ENCODE results near the gene ZNF281.
A peak's percentile ranks its signal among the peaks of the same experiment; 100 is the strongest.

The ZNF281 gene

GRCh38 chr1:200411406-200412257 lies 1.8 kb upstream of the ZNF281 start:
- Histone ChIP-seq H3K27ac (ENCODE audit: low read depth, low read length) (no peak overlapping the region), H3K9ac (ENCODE audit: low read length in 5 of 5) (no peak overlapping the region), H3K4me1 (ENCODE audit: control insufficient read depth in 5 of 5, insufficient read depth in 5 of 5, low read length in 5 of 5) (peaks cover 5 to 44% (median 43%) of the 10 kb centered on the region in 5 donors), H3K36me3 (ENCODE audit: control insufficient read depth in 5 of 5, insufficient read depth in 5 of 5, low read length in 5 of 5) (peaks cover 0 to 2% (median 0%) of the 10 kb centered on the region in 5 donors), H3K4me3 (ENCODE audit: low read depth in 1 of 5, low read length in 5 of 5) (no peak overlapping the region), H3K9me3 (ENCODE audit: control insufficient read depth in 5 of 5, low read length in 5 of 5) (no peaks in the 10 kb centered on the region), H3K27me3 (ENCODE audit: control insufficient read depth in 5 of 5, insufficient read depth in 4 of 5, low read length in 5 of 5) (no peaks in the 10 kb centered on the region)

GRCh38 chr1:200410566-200410878 lies 686 bp upstream of the ZNF281 start:
- Histone ChIP-seq H3K4me1 (ENCODE audit: control insufficient read depth in 5 of 5, insufficient read depth in 5 of 5, low read length in 5 of 5) (peaks cover 5 to 45% (median 43%) of the 10 kb centered on the region in 5 donors), H3K9me3 (ENCODE audit: control insufficient read depth in 5 of 5, low read length in 5 of 5) (no peaks in the 10 kb centered on the region), H3K4me3 (ENCODE audit: low read depth in 1 of 5, low read length in 5 of 5) (peak overlapping the region; percentile 82 to 98 (median 92)), H3K27ac (ENCODE audit: low read depth, low read length) (no peak overlapping the region), H3K27me3 (ENCODE audit: control insufficient read depth in 5 of 5, insufficient read depth in 4 of 5, low read length in 5 of 5) (no peaks in the 10 kb centered on the region), H3K36me3 (ENCODE audit: control insufficient read depth in 5 of 5, insufficient read depth in 5 of 5, low read length in 5 of 5) (peaks cover 0 to 5% (median 0%) of the 10 kb centered on the region in 5 donors), H3K9ac (ENCODE audit: low read length in 5 of 5) (peak overlapping the region in 4 of 5 donors; percentile 93 to 97 (median 94))

DNA sequence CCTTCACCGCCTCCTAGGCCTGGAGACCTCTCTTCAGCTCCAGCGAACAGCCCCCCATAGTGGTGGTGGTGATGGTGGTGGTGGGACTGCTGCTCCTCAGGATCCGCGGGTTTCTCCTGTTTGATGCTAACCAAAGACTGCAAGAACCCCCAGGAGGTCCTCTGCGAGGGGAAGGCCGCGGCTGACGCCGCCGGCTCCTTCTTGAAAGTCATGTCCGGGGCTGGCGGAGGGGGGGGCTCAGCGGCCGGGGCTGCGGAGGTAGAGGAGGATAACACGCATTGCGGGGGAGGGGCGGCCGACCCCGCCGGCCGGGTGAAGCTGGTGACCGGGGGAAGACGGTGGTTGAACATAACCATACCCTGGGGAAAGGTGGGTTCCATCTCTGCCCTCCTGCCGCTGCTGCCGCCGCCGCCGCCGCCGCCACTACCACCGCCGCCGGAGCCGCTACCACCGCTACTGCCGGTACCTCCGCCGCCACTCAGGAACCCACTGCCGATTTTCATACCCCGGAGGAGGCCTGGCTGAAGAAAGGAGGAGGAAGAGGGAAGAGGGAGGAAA lies 554 bp downstream of the ZNF281 start:
- Histone ChIP-seq H3K36me3 (ENCODE audit: control insufficient read depth in 5 of 5, insufficient read depth in 5 of 5, low read length in 5 of 5) (peaks cover 0 to 5% (median 0%) of the 10 kb centered on the region in 5 donors), H3K27ac (ENCODE audit: low read depth, low read length) (peak overlapping the region; percentile 89), H3K9ac (ENCODE audit: low read length in 5 of 5) (peak overlapping the region in 4 of 5 donors; percentile 93 to 97 (median 94)), H3K4me1 (ENCODE audit: control insufficient read depth in 5 of 5, insufficient read depth in 5 of 5, low read length in 5 of 5) (peaks cover 5 to 48% (median 43%) of the 10 kb centered on the region in 5 donors), H3K4me3 (ENCODE audit: low read depth in 1 of 5, low read length in 5 of 5) (peak overlapping the region; percentile 77 to 95 (median 85)), H3K9me3 (ENCODE audit: control insufficient read depth in 5 of 5, low read length in 5 of 5) (no peaks in the 10 kb centered on the region), H3K27me3 (ENCODE audit: control insufficient read depth in 5 of 5, insufficient read depth in 4 of 5, low read length in 5 of 5) (no peaks in the 10 kb centered on the region)

DNA sequence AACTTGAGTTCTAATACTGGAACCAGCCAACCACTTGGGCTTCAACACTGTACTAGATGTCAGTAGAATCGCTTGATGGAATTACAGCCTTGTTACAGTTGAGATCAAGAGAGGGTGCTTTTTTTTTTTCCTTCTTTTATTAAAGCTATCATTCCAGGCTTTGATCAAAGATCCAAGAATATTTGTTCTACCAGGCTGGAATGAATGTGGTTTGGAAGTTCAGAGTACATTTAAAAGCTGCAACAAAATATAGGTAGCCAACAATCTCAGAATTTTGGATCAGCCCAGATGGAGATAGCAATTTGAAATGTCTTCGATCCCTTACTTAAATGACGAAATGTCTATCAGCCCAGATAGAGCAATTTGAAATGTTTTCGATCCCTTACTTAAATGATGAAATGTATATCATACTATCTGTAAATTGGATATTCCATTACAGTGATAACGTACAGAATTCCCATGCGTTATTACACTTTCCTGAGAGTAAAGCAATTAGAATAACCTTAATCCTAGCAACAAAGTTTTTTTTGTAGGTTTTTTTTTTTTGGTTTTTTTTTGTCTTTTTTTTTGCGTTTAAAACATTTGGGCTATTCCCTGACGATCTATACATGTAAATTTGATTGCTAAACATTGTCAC lies 3.6 kb downstream of the ZNF281 start:
- H3K27ac ChIP-seq (ENCODE audit: low read depth, low read length), result no peak overlapping the region
- peaks cover 0 to 5% (median 0%) of the 10 kb centered on the region in 5 donors for H3K36me3 ChIP-seq (ENCODE audit: control insufficient read depth in 5 of 5, insufficient read depth in 5 of 5, low read length in 5 of 5)
- no peaks in the 10 kb centered on the region for H3K27me3 ChIP-seq (ENCODE audit: control insufficient read depth in 5 of 5, insufficient read depth in 4 of 5, low read length in 5 of 5)
- no peaks in the 10 kb centered on the region for H3K9me3 ChIP-seq (ENCODE audit: control insufficient read depth in 5 of 5, low read length in 5 of 5)
- peaks cover 5 to 48% (median 43%) of the 10 kb centered on the region in 5 donors for H3K4me1 ChIP-seq (ENCODE audit: control insufficient read depth in 5 of 5, insufficient read depth in 5 of 5, low read length in 5 of 5)
- H3K9ac ChIP-seq (ENCODE audit: low read length in 5 of 5), result no peak overlapping the region
- H3K4me3 ChIP-seq (ENCODE audit: low read depth in 1 of 5, low read length in 5 of 5), result no peak overlapping the region

DNA sequence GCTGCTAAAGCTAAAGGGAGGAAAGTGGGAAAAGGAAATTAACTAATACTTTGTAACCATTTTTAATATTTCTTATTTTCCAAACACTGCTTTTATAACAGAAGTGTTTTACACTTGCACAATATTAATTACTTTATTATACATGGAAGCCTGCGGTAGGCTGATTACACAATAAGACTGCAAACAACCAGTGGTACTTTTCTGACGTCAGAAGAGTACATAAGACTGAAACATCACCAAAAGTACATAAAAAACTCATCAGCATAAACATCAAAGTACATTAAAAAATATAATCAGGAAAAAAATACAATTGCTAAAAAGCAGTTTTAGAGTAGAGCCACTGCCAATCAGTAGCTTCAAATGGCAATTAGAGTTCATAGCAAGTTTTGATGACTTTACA lies 4.6 kb downstream of the ZNF281 start:
- Histone ChIP-seq H3K4me3 (ENCODE audit: low read depth in 1 of 5, low read length in 5 of 5) (peak overlapping the region in 1 of 5 donors; percentile 12), H3K9me3 (ENCODE audit: control insufficient read depth in 5 of 5, low read length in 5 of 5) (no peaks in the 10 kb centered on the region), H3K27me3 (ENCODE audit: control insufficient read depth in 5 of 5, insufficient read depth in 4 of 5, low read length in 5 of 5) (no peaks in the 10 kb centered on the region), H3K36me3 (ENCODE audit: control insufficient read depth in 5 of 5, insufficient read depth in 5 of 5, low read length in 5 of 5) (peaks cover 0 to 5% (median 0%) of the 10 kb centered on the region in 5 donors), H3K9ac (ENCODE audit: low read length in 5 of 5) (no peak overlapping the region), H3K27ac (ENCODE audit: low read depth, low read length) (no peak overlapping the region), H3K4me1 (ENCODE audit: control insufficient read depth in 5 of 5, insufficient read depth in 5 of 5, low read length in 5 of 5) (peaks cover 5 to 46% (median 40%) of the 10 kb centered on the region in 5 donors)

- Histone ChIP-seq H3K4me1 (ENCODE audit: control insufficient read depth in 5 of 5, insufficient read depth in 5 of 5, low read length in 5 of 5) (peaks cover 0 to 20% (median 15%) of the 10 kb centered on the region in 5 donors), H3K4me3 (ENCODE audit: low read depth in 1 of 5, low read length in 5 of 5) (no peak overlapping the region), H3K27ac (ENCODE audit: low read depth, low read length) (no peak overlapping the region), H3K27me3 (ENCODE audit: control insufficient read depth in 5 of 5, insufficient read depth in 4 of 5, low read length in 5 of 5) (no peaks in the 10 kb centered on the region), H3K9ac (ENCODE audit: low read length in 5 of 5) (no peak overlapping the region), H3K36me3 (ENCODE audit: control insufficient read depth in 5 of 5, insufficient read depth in 5 of 5, low read length in 5 of 5) (peaks cover 0 to 3% (median 0%) of the 10 kb centered on the region in 5 donors), H3K9me3 (ENCODE audit: control insufficient read depth in 5 of 5, low read length in 5 of 5) (no peaks in the 10 kb centered on the region)
Measured at GRCh38 chr1:200401708-200402107, 8.1 kb downstream of the ZNF281 start.

DNA sequence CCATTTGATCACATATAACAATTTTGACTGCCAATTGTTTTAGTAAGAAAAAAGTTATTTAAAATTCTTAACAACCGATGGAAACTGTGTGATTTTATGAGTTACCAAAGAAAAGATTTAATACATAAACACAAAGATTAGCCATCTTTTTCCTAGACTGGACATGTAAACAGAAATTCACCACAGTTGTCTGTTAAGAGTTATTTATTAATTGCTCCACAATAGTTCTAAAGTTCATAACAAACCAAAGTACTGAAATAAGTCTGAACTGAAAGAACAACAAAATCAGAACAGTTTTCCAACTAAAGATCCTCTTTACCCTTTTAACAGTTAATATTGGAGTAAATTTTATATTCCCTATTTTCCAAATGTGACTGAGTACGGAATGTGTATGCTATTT lies 8.6 kb downstream of the ZNF281 start:
- no peak overlapping the region for H3K4me3 ChIP-seq (ENCODE audit: low read depth in 1 of 5, low read length in 5 of 5)
- peaks cover 0 to 18% (median 13%) of the 10 kb centered on the region in 5 donors for H3K4me1 ChIP-seq (ENCODE audit: control insufficient read depth in 5 of 5, insufficient read depth in 5 of 5, low read length in 5 of 5)
- H3K27me3 ChIP-seq (ENCODE audit: control insufficient read depth in 5 of 5, insufficient read depth in 4 of 5, low read length in 5 of 5), result no peaks in the 10 kb centered on the region
- H3K27ac ChIP-seq (ENCODE audit: low read depth, low read length), result no peak overlapping the region
- H3K9me3 ChIP-seq (ENCODE audit: control insufficient read depth in 5 of 5, low read length in 5 of 5), result no peaks in the 10 kb centered on the region
- H3K36me3 ChIP-seq (ENCODE audit: control insufficient read depth in 5 of 5, insufficient read depth in 5 of 5, low read length in 5 of 5), result peaks cover 0 to 6% (median 0%) of the 10 kb centered on the region in 5 donors
- no peak overlapping the region for H3K9ac ChIP-seq (ENCODE audit: low read length in 5 of 5)

- no peak overlapping the region for H3K9ac ChIP-seq (ENCODE audit: low read length in 5 of 5)
- H3K27ac ChIP-seq (ENCODE audit: low read depth, low read length), result no peak overlapping the region
- H3K36me3 ChIP-seq (ENCODE audit: control insufficient read depth in 5 of 5, insufficient read depth in 5 of 5, low read length in 5 of 5), result peaks cover 0 to 6% (median 0%) of the 10 kb centered on the region in 5 donors
- H3K4me1 ChIP-seq (ENCODE audit: control insufficient read depth in 5 of 5, insufficient read depth in 5 of 5, low read length in 5 of 5), result peaks cover 0 to 11% (median 6%) of the 10 kb centered on the region in 5 donors
- H3K9me3 ChIP-seq (ENCODE audit: control insufficient read depth in 5 of 5, low read length in 5 of 5), result no peaks in the 10 kb centered on the region
- no peaks in the 10 kb centered on the region for H3K27me3 ChIP-seq (ENCODE audit: control insufficient read depth in 5 of 5, insufficient read depth in 4 of 5, low read length in 5 of 5)
- H3K4me3 ChIP-seq (ENCODE audit: low read depth in 1 of 5, low read length in 5 of 5), result no peak overlapping the region
Measured at GRCh38 chr1:200400556-200400955, 9.3 kb downstream of the ZNF281 start.

DNA sequence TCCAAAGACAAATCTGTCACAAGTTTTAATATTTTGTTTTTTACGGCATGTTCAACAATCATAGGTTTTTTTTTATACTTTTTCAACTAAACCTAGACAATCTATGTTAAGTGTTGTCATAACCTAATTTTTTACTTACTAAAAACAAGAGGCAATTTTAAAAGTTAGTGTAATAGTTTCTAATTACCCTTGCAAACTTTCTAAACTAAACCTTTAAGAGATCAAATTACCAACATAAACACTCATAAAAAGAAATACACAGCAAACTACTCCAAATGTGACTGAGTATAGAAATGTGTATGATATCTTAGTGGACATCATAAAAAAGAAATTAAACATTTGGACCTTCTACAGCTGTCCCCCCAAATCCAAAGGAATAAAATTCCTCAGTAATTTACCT lies 10.0 kb downstream of the ZNF281 start:
- Histone ChIP-seq H3K4me3 (ENCODE audit: low read depth in 1 of 5, low read length in 5 of 5) (no peak overlapping the region), H3K9ac (ENCODE audit: low read length in 5 of 5) (no peak overlapping the region), H3K27ac (ENCODE audit: low read depth, low read length) (no peak overlapping the region), H3K36me3 (ENCODE audit: control insufficient read depth in 5 of 5, insufficient read depth in 5 of 5, low read length in 5 of 5) (peaks cover 0 to 6% (median 0%) of the 10 kb centered on the region in 5 donors), H3K4me1 (ENCODE audit: control insufficient read depth in 5 of 5, insufficient read depth in 5 of 5, low read length in 5 of 5) (peaks cover 0 to 6% (median 2%) of the 10 kb centered on the region in 5 donors), H3K27me3 (ENCODE audit: control insufficient read depth in 5 of 5, insufficient read depth in 4 of 5, low read length in 5 of 5) (no peaks in the 10 kb centered on the region), H3K9me3 (ENCODE audit: control insufficient read depth in 5 of 5, low read length in 5 of 5) (no peaks in the 10 kb centered on the region)

- Histone ChIP-seq H3K27ac (ENCODE audit: low read depth, low read length) (no peak overlapping the region), H3K9me3 (ENCODE audit: control insufficient read depth in 5 of 5, low read length in 5 of 5) (no peaks in the 10 kb centered on the region), H3K4me1 (ENCODE audit: control insufficient read depth in 5 of 5, insufficient read depth in 5 of 5, low read length in 5 of 5) (peaks cover 0 to 4% (median 2%) of the 10 kb centered on the region in 5 donors), H3K36me3 (ENCODE audit: control insufficient read depth in 5 of 5, insufficient read depth in 5 of 5, low read length in 5 of 5) (peaks cover 0 to 6% (median 0%) of the 10 kb centered on the region in 5 donors), H3K4me3 (ENCODE audit: low read depth in 1 of 5, low read length in 5 of 5) (no peak overlapping the region), H3K9ac (ENCODE audit: low read length in 5 of 5) (no peak overlapping the region), H3K27me3 (ENCODE audit: control insufficient read depth in 5 of 5, insufficient read depth in 4 of 5, low read length in 5 of 5) (no peaks in the 10 kb centered on the region)
Measured at GRCh38 chr1:200398373-200398772, 11.5 kb downstream of the ZNF281 start.

Measured in subcutaneous abdominal adipose tissue (tissue), 5 donors.